Stimulated activated naive CD8-positive, alpha-beta T cell treated with anti-CD3 and anti-CD28 coated beads, Interleukin-15, Interleukin-2, amounts not matched to agents 100 U/mL and 50 U/mL, for 24 hours (primary cell): ENCODE results near the gene RIT1.

Experiments used
- ATAC-seq: fragments of 150-1000 bp; cut with Tn5 transposase; one replicate; pipeline ENCODE4 v1.10.0; 2021
- DNase-seq: peaks from one replicate; pipeline ENCODE4 v3.0.0; 2021

The RIT1 gene

GRCh38 chr1:155892796-155893195 is 18.4 kb downstream of the RIT1 start:
- ATAC-seq = no peak
- no peak for DNase-seq

- ATAC-seq (no peak), DNase-seq (no peak)
Observed at GRCh38 chr1:155890251-155890650, 20.9 kb downstream of the RIT1 start.

- no peak for ATAC-seq
- DNase-seq = no peak
Observed at GRCh38 chr1:155889566-155889965, 21.6 kb downstream of the RIT1 start.

- no peak for ATAC-seq
- DNase-seq = no peak
Observed at GRCh38 chr1:155888481-155888880, 22.7 kb downstream of the RIT1 start.

GRCh38 chr1:155884982-155885381 is 26.2 kb downstream of the RIT1 start:
- no peak for ATAC-seq

GRCh38 chr1:155884031-155884960 is 26.9 kb downstream of the RIT1 start:
- no peak for DNase-seq
- ATAC-seq = no peak

More at GRCh38 chr1:155884982-155885381, 26.2 kb downstream of the RIT1 start:
- DNase-seq = no peak

- no peak for ATAC-seq
- DNase-seq = no peak
Observed at GRCh38 chr1:155882766-155883165, 28.4 kb downstream of the RIT1 start.

GRCh38 chr1:155882235-155882634 is 28.9 kb downstream of the RIT1 start:
- DNase-seq (no peak), ATAC-seq (no peak)

- DNase-seq = no peak
- no peak for ATAC-seq
Observed at GRCh38 chr1:155880950-155881349, 30.2 kb downstream of the RIT1 start.

GRCh38 chr1:155880251-155880650 is 30.9 kb downstream of the RIT1 start:
- no peak for ATAC-seq

GRCh38 chr1:155877945-155878344 is 33.2 kb downstream of the RIT1 start:
- ATAC-seq (no peak), DNase-seq (no peak)

More at GRCh38 chr1:155880251-155880650, 30.9 kb downstream of the RIT1 start:
- DNase-seq = no peak

GRCh38 chr1:155873860-155874259 is 37.3 kb downstream of the RIT1 start:
- ATAC-seq = no peak
- DNase-seq = no peak

GRCh38 chr1:155872527-155872926 is 38.6 kb downstream of the RIT1 start:
- DNase-seq (no peak), ATAC-seq (no peak)

- ATAC-seq (no peak), DNase-seq (no peak)
Observed at GRCh38 chr1:155871390-155871789, 39.8 kb downstream of the RIT1 start.

GRCh38 chr1:155867766-155868165 is 43.4 kb downstream of the RIT1 start:
- no peak for DNase-seq
- ATAC-seq = no peak

GRCh38 chr1:155864393-155864792 is 46.8 kb downstream of the RIT1 start:
- ATAC-seq (no peak), DNase-seq (no peak)

GRCh38 chr1:155861896-155862295 is 49.3 kb downstream of the RIT1 start:
- DNase-seq = no peak
- no peak for ATAC-seq

GRCh38 chr1:155860970-155861510 is 50.1 kb downstream of the RIT1 start:
- DNase-seq (no peak), ATAC-seq (no peak)

- ATAC-seq (peak; percentile 35), DNase-seq (peak; percentile 77)
Observed at GRCh38 chr1:155859881-155860871, 51.0 kb downstream of the RIT1 start.

- DNase-seq = peak; percentile 96
- peak; percentile 83 for ATAC-seq
Observed at GRCh38 chr1:155859234-155859829, 51.8 kb downstream of the RIT1 start, which contains the start of gene SYT11. TSS of gene SYT11 (plus strand) at chr1:155859567. CDS start at chr1:155859762, 195 bp downstream.

- ATAC-seq (peak; percentile 15), DNase-seq (peak; percentile 44)
Observed at GRCh38 chr1:155858800-155859233, 52.3 kb downstream of the RIT1 start.
